NCI-H2171 (cell line): ENCODE data around the gene MTRF1.

Experiments
- DNase-seq: peaks from one replicate; lab custom pipeline; 2025; lab: John Stamatoyannopoulos, UW

The MTRF1 gene

DNA sequence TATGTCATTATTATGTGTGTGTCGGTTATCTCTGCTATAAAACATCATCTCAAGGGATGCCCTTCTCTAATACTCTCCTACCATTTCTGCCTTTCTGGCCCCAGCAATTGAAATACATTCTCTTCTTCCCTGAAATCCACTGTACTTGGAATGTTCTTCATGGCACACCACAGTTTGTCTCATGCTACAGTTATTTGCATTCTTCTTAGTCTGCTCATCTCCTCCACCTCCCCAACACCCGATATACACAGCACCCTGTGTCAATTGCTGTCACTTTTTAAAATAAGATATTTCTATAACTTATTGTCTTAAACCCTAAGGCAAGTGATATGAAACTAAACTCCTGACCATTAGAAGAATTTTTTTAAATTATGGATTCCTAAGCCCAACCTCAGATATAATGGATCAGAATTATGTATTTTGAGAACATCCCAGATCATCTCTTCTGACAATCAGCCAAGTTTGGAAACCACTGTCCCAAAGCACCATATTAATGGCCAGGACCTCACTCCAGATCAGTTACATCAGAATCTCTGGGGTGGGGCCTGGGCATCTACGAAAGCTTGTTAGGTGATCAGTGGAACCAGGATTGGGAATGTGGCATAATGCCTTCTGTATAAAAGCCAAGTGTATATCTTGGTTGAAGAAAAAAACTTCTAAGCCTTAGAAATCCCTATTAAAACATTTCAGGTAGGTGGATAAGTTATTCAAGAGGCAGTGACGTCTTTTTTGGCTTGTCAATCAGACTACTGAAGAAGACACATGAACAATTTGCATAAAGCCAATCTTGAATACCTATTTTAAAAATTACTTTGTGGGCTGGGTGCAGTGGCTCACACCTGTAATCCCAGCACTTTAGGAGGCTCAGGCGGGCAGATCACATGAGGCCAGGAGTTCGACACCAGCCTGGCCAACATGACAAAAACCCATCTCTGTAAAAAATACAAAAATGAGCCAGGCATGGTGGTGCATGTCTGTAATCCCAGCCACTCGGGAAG lies 39.0 kb downstream of the MTRF1 start:
- DNase-seq: no peak

DNA sequence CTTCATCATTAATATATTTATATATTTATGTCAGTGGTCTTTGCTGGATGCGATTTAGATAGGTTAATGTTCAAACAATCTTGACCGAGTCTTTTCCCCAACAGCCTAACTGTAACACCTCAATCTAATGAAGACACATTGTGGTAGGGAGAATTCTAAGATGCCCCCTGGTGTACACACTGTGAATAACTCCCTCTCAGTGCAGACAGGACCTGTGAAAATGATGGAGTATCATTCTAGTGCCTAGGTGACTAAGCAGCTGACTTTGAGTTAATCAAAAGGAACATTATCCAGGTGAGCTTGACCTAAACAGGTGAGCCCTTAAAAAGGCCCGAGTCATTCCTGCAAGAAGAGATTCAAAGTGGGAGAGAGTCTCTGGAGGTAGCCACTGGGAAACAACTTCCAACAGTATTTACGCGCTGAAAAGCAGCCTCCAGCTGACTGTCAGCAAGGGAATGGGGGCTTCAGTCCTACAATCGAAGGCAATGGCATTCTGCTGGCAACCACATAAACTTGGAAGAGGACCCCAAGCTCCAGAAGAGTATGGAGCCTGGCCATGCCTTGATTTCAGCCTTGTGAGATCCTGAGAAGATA lies 41.0 kb downstream of the MTRF1 start:
- DNase-seq: no peak

DNA sequence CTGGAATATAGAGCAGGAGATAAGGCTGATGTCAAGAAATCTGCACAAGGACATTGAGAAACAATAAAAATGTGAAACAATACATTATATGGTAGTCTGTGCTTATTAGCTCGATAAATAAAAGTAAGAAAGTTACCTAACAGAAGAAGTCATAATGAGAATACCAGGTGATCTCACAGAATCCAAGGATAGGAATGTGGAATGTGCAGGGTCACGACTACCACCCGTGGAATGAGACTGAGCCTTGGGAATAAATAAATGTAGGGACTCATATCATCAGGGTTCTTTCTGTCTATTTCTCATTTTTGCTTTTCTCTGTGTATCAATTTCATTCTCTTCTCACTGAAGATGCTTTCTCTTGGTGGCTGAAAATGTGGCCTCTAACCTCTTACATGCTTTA lies 43.0 kb downstream of the MTRF1 start:
- no peak for DNase-seq

DNA sequence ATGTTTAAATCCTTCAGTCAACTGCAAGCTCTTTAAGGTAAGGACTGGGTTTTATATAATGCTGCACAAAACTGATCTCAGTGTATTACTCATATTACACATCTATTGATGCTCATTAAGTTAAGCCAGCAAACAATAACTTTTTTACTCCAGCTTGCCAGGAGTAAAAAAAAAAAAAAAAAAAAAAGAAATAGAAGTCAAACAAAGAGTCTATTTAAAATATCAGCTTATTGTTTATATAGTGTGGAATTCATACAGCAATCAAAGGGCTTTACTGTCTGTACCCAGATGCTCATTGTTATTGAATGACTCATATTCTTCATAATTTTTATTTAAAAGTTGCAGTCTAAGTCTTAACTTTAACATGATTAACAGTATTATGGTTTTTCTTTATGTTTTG lies 47.2 kb downstream of the MTRF1 start:
- no peak for DNase-seq

DNA sequence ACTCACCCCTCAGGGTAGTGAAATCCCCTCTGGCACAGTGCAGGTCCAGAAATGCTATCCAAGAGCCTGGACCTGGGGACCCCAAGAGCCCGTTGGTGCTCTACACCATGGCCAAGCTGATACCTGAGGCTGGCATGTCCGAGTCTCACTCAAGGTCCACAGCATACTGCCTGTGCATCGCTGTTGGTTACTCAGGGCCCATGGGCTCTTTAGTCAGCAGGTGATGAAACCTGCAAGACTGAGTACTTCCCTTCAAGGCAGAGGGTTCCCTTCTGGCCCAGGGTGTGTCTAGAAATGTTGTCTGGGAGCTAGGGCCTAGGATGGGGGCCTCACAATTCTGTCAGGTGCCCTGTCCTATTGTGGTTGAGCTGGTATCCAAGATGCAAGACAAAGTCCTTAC lies 49.5 kb downstream of the MTRF1 start:
- DNase-seq: no peak

DNA sequence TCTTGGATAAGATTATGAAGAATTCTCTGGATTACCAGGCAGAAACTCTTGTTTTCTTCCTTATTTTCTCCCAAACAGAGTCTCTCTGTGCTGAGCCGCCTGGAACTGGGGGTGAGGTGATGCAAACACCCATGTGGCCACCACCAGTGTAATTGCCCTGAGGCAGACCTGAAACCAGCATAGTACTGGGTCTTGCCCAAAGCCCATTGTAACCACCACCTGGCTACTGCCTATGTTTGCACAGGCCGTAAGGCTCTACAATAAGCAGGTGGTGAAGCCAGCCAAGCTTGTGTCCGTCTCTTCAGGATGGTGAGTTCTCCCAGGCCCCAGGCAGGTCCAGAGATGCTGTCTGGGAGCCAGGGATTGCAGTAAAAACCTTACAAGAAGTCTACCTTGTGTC lies 50.1 kb downstream of the MTRF1 start:
- DNase-seq: no peak

DNA sequence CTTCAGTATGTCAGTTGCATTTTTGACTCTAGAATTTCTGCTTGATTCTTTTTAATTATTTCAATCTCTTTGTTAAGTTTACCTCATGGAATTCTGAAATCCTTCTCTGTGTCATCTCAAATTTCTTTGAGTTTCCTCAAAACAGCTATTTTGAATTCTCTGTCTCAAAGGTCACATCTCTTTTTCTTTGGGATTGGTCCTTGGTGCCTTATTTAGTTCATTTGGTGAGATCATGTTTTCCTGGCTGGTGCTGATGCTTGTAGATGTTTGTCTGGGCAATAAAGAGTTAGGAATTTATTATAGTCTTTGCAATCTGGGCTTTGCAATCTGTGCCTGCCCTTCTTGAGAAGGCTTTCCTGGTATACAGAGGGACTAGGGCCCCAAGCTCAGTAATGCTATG lies 50.5 kb downstream of the MTRF1 start:
- DNase-seq: no peak

DNA sequence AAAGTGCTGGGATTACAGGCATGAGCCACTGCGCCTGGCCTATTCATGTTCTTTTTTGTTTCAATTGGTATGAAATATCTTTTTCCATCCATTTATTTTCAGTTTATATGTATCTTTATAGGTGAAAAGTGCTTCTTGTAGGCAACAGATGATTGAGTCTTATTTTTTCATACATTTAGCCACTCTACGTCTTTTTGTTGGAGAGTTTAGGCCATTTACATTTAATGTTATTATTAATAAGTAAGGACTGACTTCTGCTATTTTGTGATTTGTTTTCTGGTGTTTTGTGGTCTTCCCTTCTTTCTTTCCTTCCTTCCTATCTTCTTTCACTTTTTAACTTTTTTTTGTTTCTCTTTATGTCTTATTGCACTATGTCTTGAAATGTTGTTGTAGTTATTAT lies 52.3 kb downstream of the MTRF1 start:
- DNase-seq: no peak

DNA sequence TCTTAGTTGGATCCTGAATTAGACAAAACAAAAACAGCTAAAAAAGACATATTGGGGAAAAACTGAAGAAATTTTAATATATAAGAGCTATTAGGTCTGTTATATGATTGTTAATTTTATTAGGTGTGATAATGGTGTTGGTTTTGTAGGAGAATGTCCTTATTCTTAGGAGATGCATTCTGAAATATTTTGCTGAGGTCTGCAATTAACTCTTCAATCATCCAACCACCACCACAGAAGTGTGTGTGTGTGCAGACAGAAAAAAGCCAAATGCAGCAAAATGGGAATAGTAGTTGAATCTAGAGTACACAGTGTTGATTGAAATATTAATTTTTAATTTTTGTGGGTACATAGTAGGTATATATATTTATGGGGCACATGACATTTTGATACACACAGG lies 56.9 kb downstream of the MTRF1 start:
- no peak for DNase-seq

DNA sequence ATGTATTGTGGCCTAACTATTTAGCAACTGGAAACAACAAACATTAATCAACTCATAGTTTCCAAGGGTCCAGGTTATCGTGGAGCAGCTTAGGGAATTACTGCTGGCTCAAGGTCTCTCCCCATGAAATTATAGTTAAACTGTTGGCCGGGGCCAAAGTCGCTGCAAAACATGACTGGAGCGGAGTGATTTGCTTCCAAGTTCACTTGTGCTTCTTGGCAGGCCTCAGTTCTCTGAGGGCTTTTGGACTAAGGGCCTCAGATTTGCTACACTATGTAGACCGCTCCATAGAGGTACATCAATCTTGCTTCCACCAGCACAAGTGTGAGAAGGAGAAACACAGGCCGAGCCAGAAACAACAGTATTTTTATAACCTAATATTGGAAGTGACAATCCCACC lies 59.6 kb downstream of the MTRF1 start:
- no peak for DNase-seq

DNA sequence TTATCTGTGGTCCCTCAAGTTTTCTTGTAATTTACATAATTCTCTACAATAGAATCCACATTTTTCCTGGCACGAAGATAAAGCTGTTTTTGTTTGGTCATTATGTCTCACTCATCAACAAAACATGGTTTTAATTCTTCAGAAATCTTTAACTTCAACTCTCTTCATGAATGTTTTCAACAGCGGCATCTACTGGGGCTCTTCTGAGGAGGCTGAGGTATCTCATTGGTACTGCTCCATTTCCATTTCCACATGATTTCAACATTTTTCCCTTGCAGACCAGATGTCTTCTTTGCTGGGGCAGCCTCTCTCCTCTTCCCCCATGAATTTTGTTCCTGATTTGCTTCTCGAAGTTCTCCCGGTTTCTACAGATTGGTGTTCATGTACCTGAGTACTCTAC lies 63.2 kb downstream of the MTRF1 start:
- DNase-seq: no peak

DNA sequence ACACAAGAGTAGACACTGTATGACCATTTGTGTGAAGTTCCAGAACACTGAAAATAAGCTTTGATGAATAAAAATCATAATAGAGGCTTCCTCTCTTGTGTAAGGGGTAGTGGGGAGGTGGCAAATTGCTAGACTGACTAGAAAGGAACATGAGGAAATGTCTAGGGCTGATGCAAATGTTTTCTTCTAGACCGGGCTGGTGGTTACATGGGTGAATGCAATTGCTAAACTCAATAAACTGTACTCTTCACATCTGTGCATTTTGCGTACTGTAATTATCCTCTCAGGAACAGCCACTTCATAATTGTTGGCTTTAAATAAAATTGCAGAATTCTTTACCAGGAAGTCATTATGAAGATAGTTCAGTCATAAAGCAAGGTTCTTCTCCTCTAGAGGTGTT lies 63.9 kb downstream of the MTRF1 start:
- no peak for DNase-seq

DNA sequence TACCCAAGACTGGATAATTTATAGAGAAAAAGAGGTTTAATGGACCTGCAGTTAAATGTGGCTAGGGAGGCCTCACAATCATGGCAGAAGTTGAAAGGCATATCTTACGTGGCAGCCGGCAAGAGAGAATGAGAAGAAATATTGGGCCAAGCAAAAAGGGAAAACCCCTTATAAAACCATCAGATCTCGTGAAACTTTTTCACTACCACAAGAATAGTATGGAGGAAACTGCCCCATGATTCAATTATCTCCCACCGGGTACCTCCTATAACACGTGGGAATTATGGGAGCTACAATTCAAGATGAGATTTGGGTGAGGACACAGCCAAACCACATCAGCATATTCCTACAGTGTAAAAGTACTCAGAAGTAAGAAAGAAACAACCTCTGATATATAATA lies 64.3 kb downstream of the MTRF1 start:
- DNase-seq: no peak

DNA sequence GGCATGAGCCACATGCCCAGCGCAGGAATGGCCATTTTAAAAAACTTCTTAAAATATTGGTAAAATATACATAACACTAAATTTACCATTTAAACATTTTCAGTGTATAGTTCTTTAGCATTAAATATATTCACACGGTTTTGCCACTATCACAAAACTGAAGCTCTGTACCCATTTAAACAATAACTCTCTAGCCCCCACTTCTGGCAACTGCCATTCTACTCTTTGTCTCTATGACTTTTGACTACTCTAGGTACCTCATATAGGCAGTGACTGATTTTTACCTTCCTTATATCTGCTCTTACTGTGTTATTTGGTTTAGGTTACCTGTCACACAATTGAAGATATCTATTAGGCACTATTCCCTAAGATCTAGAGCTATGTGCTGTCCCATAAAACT lies 66.8 kb downstream of the MTRF1 start:
- DNase-seq: no peak

DNA sequence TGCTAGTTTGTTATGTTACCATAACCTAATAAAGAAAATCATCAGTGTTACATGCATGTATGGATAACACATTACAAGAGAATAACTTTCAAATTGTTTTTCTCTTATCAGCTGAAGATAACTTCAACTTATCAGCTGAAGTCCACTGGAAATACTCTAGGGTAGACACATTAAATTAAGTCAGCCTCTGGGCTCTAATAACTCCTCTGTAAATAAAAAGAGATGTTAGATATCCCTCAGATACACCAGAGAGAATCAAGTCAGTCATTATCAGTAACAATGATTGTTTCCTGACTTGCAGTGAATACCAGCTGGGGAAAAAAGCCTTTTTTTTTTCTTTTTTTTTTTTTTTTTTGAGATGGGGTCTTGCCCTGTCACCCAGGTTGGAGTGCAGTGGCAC lies 67.4 kb downstream of the MTRF1 start:
- no peak for DNase-seq

DNA sequence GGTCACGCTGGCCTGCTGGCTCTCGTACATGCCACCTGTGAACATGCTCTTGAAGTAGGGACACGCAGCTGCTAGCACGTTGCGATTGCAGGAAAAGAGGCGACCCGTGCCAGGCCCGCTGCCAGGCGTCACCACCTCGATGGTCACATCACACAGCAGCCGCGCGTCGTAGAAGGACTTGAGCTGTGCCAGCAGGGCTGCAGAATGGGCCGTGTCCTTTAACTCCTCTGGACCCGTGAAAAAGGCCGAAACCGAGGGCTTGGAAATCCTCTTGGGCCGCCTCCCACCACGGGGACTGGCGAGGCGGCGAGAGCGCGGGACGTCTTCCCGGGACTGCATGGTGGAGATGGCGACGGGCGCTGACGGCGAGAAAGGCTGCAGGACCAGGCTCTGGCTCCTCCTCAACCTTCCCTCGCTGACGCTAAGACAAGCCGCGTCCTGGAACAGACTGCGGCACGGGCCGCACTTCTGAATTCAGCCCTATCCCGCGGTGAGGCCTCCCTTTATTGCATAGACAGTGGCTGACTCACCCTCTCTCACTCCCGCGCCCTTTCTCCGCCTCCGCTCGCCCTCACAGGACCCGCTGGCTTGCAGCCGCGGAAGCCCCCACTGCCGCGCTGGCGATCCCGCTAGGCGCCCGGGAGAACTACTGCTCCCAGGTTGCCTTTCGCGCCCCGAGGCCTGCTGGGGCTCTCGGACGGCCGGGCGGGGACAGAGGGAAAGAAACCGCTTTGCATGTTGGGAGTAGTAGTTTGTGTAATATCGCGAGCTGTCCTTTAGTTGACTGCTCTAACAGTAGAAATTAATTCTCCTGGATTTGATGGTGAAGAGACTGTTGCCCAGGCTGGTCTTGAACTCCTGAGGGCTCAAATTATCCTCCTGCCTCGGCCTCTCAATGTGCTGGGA lies 69.2 kb downstream of the MTRF1 start, which contains the start of gene KBTBD7:
Gene KBTBD7, minus strand, starts transcription at position 651 of the 906 bp plus-strand sequence. Its CDS starts 312 bp downstream, at position 339.
- DNase-seq: peak; percentile 70

DNA sequence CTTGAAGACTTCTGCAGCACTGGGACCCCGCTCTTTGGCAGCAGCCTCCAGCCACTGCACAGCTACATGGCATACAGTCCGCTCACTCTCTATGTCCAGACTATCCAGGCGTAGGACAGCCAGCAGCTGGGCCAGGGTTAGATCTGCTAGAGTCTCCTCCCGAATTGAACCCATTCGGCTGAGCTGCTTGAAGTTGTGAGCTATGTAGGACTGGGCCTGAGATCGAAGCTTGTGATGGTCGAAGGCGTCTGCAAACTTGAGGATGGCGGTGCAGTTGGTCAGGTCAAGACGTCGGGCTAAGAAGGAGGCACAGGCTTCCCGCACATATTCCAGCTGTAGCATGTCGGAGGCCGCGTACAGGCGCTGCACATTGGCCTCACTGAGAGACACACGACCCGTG lies 69.9 kb downstream of the MTRF1 start:
- no peak for DNase-seq

DNA sequence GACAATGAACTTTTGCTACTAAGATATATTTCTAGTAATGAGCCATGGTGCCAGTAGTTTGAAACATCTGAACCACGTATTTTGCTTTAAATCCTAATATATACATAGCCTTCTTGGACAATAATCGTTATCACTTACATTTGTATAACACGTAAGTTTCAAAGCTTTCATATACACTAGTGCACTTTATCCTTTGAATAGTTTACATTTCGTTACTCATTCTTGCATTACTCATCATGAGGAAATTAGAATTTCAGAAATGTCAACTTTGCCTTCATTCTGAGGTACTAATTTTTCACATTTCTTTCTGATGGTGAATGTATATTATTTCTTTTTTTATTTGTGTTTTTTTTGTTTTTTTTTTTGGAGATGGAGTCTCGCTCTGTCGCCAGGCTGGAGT lies 74.8 kb downstream of the MTRF1 start:
- no peak for DNase-seq

DNA sequence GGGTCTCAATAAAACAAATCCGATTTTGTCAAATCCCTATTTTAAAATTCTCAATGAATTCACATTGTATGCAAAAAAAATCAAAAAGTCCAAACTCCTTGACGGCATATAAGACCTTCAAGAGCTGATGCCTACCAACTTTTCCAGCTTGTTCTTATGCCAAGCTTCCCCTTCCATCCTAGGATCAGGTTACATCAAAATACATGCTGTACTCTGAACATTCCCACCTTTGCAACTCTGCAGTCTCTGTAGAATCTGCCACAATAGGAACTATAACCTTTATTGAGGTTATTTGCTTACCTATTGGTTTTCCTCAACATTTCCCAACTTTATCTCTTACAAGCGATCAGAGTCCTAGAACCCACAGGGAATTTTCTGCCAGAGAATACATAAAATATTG lies 76.9 kb downstream of the MTRF1 start:
- DNase-seq: no peak

DNA sequence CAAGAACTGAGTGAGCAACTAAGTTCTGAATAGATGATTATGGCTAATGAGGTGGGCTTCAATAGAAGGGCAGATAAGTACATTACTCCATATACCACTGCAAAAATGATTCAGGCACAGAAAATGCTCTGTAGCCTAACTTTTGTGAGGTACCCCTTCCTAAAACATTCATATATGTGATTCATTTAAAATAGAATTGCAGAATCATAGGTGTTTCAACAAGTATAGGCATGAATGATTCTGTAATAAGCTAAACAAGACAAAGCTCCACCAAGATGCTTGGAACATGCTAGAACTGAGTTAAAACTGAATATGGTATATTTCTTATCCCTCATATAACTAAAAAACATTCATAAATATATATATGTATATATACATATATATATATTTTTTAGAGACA lies 81.1 kb downstream of the MTRF1 start:
- no peak for DNase-seq

DNA sequence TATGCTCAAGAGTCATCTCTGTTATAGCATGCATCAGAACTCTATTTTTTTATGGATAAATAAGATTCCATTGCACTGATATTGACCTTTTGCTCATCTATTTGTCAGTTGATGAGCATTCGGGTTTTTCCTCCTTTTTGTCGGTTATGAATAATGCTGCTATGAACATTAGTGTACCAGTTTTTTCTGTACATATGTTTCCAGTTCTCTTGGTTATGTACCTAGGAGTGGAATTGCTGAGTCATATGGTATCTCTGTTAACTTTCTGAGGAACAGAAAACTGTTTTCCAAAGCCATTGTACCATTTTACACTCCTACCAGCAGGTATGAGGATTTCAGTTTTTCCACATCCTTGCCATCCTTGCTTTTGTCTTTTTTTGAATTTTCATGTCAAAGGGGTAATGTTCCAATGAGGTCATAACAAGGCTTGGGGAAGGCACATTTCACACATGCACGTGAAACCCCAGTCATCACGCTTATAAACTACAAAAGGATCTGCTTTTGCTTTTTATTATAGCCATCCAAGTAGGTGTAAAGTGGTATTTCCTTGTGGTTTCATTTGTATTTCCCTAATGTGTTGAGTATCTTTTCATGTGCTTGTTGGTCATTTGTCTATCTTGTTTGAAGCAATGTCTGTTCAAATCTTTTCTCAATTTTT lies 83.7 kb downstream of the MTRF1 start:
- DNase-seq: no peak

DNA sequence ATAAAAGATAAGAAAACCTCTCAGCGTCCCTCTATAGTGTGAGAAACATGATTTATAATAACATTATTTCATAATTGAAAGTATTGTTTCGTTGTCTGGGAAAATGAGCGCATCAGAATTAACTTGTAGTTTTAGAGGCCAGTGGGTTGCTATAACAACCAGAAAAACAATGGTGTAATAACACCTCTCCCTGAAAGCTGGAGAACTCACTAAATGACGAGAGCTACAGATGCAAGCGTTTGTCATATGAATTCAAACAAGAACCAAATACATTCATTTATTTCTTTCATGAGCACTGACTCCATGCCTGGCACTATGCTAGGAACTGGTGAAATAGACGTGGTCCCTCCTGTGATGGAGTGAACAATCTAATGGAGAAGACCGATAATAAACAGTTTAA lies 85.3 kb downstream of the MTRF1 start:
- no peak for DNase-seq
